Bronchial epithelial cell (primary cell): ENCODE results near the gene CDC16. TPM values are rescaled to one million over a fixed set of nuclear protein-coding genes. Genes with fewer than 3 reads are reported as not detected.

Experiments
- DNase-seq: peaks from one replicate; pipeline ENCODE4 v3.0.0-alpha.2; 2010; ENCODE audit warnings: low read depth
- FAIRE-seq: peaks from 2 replicates; lab custom pipeline; 2011; peaks lifted over from hg19 to GRCh38; lab: Jason Lieb, UNC
- H3K27me3 ChIP-seq: 2 replicates; pipeline ENCODE4 v1.5.1; 2011; ENCODE audit warnings: low read length; ENCODE audit not compliant: control insufficient read depth, insufficient read depth
- H3K36me3 ChIP-seq: 2 replicates; pipeline ENCODE4 v1.5.1; 2011; ENCODE audit warnings: low read length; ENCODE audit not compliant: control insufficient read depth, insufficient read depth
- H3K4me3 ChIP-seq: 2 replicates; pipeline ENCODE4 v1.5.1; 2011; ENCODE audit warnings: mild to moderate bottlenecking, low read depth, low read length, control low read depth
- total RNA-seq: library from RNA; depleted of rRNA; stranded (reverse); fragments of >200 nt; gene quantifications from 2 replicates; pipeline ENCODE4 v1.2.1, GENCODE V29; 2014
- TF ChIP-seq, protein P1 (sequence below): IDR thresholded peaks from 2 replicates; pipeline ENCODE4 v1.5.1; 2011; ENCODE audit warnings: mild to moderate bottlenecking, moderate library complexity, low read length, control low read depth, inconsistent platforms; ENCODE audit not compliant: insufficient read depth, severe bottlenecking

The CDC16 gene
- total RNA-seq, 1 donor from 2014 or later, result 41.1 TPM

DNA sequence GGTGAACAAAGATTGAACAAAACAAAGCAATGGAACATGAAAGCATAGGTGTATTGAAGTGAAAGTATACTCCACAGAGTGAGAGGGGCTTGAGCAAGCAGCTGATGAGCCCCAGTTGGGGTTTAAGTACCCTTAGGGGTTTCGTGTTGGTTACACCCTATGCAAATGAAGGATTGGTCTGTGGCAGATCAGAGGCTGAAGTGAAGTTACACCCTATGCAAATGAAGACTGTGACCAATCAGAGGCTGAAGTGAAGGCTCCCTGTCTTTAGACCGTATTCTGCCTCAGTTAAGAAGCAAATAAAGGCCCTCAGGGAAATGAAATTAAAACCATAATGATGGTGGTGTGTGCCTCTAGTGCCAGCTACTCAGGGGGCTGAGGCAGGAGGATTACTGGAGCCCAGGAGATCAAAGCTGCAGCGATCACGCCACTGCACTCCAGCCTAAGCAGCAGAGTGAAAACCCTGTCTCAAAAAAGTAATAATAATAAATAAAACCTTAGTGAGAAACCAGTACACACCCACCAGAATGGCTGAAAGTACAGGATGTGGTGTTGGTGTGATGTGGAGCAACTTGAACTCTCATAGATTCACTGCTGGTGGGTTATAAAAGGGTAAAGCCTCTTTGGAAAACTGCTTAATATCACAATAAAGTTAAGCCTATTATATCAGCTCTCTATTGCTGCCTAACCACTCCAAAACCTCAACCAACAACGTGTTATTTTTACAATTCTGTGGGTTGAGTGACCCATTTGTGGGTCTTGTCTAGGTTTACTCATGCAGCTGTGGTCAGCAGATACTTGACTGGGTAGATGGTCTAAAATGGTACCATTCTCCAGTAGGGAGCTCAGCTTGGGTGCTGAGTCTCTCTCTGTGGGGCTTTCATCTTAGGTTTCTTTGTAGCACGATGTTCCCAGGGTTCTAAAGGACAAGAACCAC lies 33.9 kb downstream of the CDC16 start:
- Histone ChIP-seq H3K27me3 (no peaks in the 10 kb centered on the region), H3K4me3 (no peak overlapping the region), H3K36me3 (peaks cover 12% of the 10 kb centered on the region)
- FAIRE-seq, result no peak
- TF ChIP-seq, protein P1, sequence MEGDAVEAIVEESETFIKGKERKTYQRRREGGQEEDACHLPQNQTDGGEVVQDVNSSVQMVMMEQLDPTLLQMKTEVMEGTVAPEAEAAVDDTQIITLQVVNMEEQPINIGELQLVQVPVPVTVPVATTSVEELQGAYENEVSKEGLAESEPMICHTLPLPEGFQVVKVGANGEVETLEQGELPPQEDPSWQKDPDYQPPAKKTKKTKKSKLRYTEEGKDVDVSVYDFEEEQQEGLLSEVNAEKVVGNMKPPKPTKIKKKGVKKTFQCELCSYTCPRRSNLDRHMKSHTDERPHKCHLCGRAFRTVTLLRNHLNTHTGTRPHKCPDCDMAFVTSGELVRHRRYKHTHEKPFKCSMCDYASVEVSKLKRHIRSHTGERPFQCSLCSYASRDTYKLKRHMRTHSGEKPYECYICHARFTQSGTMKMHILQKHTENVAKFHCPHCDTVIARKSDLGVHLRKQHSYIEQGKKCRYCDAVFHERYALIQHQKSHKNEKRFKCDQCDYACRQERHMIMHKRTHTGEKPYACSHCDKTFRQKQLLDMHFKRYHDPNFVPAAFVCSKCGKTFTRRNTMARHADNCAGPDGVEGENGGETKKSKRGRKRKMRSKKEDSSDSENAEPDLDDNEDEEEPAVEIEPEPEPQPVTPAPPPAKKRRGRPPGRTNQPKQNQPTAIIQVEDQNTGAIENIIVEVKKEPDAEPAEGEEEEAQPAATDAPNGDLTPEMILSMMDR, result no peak
- no peak for DNase-seq

DNA sequence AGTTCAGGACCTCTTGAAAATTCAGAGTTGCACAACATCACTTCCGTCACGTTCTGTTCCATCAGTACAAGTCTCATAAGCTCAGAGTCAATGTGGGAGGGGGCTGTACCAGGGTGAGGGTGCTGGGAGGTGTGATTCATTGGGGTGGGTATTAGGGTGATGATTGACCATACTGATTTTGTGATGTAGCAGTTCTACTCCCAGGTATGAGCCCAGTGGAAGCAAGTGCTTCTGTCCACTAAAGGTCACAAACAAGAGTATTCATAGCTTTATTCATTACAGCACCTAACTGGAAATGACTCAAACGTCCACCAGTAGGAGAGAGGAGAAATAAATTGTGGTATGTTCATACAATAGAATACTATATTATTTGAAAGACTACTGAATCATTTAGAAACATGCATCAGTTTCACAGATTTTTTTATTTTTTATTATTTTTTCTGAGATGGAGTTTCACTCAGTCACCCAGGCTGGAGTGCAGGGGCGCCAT lies 34.6 kb downstream of the CDC16 start:
- no peak for DNase-seq
- Histone ChIP-seq H3K27me3 (no peaks in the 10 kb centered on the region), H3K36me3 (peaks cover 11% of the 10 kb centered on the region), H3K4me3 (no peak overlapping the region)
- FAIRE-seq, result peak; percentile 68
- TF ChIP-seq, protein P1, result no peak

DNA sequence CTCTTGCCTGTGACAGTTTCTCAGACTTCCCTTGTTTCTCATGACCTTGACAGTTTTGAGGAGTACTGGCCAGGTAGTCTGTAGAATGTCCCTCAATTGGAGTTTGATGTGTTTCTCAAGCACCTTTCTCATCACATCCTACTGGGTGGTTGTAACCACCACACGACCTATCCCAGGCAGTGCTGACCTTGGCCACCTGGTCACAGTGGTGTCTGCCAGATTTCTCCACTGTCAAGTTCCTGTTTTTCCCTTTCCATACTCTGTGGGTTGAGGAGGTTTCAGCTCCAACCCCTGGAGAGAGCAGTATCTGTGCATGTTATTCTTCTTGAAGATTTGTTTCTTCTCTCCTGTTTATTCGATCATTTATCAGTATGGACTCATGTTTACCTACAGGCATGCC lies 38.3 kb downstream of the CDC16 start:
- DNase-seq, result no peak
- Histone ChIP-seq H3K4me3 (no peak overlapping the region), H3K36me3 (peaks cover 13% of the 10 kb centered on the region), H3K27me3 (no peaks in the 10 kb centered on the region)
- TF ChIP-seq, protein P1, result no peak
- no peak for FAIRE-seq

DNA sequence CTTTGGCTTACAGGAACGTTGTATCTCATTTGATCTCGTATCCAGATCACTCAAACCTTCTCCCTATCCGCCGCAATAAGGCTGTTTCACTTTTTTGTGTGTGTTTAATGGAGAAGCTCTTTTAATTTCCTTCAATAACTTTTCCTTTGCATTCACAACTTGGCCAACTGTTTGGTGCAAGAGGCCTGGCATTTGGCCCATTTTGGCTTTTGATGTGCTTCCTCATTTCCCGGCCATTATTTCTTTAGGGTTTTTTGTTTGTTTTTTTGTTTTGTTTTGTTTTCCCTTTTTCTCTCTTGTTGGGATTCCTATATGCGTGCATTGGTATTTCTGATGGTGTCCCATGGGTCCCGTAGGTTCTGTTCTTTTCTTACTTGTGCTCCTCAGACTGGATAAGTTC lies 40.6 kb downstream of the CDC16 start:
- no peaks in the 10 kb centered on the region for H3K27me3 ChIP-seq
- FAIRE-seq, result no peak

DNA sequence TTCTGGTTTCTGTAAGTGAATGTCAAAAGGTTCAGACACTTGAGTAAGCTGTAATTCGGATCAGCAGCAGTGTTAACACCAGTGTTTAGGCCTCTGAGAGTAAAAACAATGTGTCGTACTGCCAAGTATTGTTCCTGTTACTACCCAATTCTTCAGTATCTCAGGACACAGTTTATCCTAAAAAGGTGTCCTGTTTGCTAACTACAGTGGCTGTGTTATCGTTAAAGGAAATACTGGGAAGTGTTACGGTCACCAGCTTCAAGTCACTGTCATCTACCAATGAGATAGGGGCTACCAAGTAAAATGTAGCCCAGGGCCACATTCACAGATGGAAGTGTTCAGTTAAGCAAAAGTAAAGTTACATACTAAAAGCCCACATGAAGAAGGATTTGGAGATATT lies 44.4 kb downstream of the CDC16 start:
- TF ChIP-seq, protein P1, result no peak
- H3K4me3 ChIP-seq, result no peak overlapping the region
- no peaks in the 10 kb centered on the region for H3K27me3 ChIP-seq
- no peak for FAIRE-seq
- peaks cover 4% of the 10 kb centered on the region for H3K36me3 ChIP-seq
- no peak for DNase-seq

More for the DNA sequence above, 40.6 kb downstream of the CDC16 start:
- Histone ChIP-seq H3K4me3 (no peak overlapping the region), H3K36me3 (peaks cover 11% of the 10 kb centered on the region)
- TF ChIP-seq, protein P1, result no peak
- no peak for DNase-seq
